Stimulated activated CD8-positive, alpha-beta memory T cell treated with anti-CD3 and anti-CD28 coated beads, Interleukin-7, amount 100 ng/mL, for 24 hours (primary cell): ENCODE measurements around the gene FAM24B.
"Not testable (repeated sequence)": the region's sequence is repeated elsewhere in the genome, so short reads cannot be mapped to it uniquely, and the experiment has no call there.

ENCODE experiments used
- DNase-seq: peaks from one replicate; pipeline ENCODE4 v3.0.0-alpha.2; 2020; ENCODE audit warnings: low read depth

Gene FAM24B, protein sequence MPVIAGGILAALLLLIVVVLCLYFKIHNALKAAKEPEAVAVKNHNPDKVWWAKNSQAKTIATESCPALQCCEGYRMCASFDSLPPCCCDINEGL

DNA sequence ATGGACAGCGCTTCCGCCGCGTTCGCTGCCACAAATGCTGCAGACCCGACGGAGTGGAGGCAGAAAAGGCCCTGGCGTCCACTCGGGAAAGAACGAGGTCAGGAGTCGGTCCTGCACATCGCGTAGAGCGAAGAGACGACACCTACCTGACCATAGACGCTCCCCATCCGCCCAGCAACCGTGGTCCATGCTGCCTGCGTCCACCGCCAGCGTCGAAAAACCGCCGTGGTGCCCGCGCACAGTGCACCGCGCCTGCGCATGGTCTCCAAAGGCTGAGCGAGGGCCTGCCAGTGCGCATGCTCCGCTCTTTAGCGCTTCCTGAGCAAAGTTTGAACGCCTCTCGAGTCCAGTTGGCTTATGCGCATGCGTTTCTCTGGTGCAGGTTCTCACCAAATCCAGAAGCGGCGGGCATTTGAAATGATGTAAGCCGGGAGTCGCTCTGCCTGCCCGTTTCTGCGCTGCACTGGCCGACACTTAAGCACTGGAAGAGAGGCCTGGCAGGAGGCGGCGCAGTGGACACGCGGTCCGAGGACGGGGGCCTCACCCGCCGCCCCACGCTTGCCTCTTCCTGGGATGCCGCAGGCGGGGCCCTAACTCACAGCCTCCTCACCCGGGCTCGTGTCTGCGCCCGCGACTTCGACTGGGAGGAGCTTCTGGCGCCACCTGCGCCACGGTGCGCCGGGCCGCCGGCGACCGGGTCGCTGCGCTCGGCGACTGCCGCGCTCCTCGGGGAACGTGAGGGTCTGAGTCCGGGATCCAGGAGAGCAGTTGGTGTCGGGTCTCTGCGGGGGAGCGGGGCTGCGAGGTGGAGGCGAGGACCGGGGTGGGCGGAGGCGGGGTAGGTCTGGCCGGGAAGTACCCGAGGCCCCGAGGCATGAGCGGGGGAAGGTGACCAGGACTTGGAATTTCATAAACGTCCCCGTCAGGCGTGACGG, at the start of gene FAM24B:
TSS of gene FAM24B (minus strand) at position 243 of the 935 bp plus-strand sequence. CDS start 29,066 bp downstream, outside the sequence.
- peak; percentile 92 for DNase-seq

DNA sequence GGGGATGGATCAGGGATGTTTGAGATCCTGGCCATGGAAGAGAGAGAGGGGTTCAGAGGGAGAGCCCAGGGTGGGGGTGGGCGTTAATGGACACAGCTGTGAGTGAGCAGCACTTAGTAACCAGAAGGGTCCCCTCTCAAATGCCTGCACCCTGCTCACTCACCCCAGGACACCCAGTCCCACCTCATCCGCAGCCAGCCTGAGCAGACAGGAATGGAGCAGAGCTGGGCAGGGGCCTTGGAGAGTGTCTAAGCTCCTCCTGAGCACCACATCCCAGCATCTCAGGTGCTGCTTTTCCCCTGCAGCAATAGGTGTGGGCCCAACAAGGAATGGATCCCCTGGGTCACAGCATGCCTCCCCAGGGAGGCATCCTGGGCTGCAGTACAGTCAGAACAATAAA, 36.3 kb upstream of the FAM24B start:
- no peak for DNase-seq

DNA sequence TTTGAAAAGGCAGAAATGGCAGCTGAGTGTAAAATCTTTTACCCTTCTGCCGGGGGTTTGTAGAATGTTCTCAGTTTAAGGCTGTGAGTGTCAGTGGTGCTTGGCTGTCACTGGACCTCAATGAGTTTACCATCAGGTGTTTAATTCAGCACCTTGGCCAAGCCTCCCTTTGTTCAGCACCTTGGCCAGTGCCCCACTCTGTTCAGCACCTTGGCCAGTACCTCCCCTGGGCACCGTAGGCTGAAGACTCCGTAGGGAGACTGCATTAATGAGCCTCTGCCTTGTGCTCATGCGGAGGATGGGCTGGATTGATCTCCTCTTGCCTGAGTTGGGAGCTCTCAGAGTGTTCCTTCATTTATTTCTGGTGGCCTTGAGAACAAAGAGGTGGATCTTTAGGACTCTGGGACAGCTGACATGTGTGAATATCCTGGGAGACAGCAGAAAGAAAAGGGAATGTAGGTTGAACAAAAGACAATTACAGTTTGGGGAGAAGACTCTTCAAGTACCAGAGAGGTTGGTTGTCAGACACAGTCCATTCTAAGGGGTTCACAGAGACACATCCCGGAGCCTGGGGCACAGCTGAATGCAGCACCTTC, 32.6 kb upstream of the FAM24B start:
- peak; percentile 2 for DNase-seq

DNA sequence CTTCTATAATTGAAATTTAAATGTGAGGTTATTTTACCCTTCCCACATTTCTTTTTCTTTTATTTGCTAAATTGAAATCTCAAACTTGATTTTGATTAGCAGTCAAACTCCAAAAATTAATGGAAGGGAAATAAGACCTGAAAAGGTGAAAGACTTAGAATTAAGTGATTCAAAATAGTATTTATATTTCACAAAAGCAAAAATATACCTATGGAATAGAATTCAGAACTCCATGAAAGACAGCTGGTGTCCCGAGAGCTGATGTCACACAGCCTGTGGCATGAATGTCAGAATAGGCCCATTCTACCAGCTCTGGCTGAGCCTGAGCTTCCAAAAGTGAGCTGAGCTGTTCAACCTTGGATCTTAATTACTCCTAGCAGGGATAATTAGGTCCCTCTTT, 30.9 kb upstream of the FAM24B start, which contains the start of gene FAM24A:
TSS of gene FAM24A (plus strand) at position 301 of the 400 bp plus-strand sequence. CDS start 1,025 bp downstream, outside the sequence.
- DNase-seq: no peak

DNA sequence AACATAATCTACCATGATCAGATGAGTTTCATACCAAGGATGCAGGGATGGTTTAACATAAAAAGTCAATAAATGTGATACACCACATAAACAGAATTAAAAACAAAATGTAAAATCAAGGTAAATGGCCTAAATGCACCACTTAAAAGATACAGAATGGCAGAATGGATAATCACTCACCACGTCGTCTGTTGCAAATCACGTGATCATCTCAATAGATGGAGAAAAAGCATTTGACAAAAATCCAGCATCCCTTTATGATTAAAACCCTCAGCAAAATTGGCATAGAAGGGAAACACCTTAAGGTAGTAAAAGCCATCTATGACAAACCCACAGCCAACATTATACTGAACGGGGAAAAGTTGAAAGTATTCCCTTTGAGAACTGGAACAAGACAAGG, 24.5 kb upstream of the FAM24B start:
- not testable (repeated sequence) for DNase-seq

DNA sequence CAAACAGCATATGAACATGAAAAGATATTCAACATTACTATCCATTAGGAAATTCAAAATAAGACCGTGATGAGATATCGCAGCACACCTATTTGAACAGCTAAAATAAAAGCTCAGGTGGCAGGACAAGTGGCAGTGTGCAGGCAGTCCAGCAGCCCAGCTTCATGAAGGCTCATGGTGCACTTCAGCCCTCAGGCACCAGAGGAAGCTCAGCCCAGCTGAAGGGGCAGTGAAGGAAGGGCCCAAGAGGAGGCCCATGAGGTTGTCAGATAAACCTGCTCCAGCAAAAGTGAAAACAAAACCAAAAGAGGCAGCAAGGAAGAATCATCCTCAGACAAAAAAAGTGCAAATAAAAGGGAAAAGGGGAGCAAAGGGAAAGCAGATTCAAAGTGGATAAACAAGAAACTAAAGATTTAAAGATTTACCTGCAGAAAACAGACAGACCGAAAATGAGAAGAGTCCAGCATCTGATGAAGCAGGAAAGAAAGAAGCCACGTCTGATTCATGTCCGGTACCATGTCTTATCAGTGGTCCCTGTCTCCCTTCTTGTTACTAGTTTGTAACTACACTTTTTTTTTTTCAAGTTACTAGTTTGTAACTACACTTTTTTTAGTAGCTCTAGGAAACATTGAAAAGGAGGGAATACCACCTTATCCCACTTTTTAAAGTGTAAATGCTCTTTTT, 15.0 kb upstream of the FAM24B start:
- no peak for DNase-seq

DNA sequence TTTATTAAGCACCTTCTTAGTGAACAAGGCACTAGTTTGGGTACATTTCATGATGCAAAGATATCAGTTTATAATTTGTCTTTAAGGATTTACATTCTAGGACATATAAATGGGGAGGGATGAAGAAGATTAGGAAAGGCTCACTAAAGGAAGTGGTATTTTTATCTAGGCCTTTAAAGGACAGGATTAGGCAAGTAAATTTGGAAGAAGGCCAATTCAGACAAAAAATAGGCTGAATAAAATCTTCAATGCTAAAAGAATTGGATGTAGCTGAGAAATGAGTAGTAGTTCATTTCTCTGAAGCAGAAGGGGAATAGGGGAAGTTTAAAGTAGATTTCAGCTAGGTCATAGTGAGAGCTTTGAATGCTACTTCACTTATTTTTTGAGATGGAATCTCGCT, 4.8 kb upstream of the FAM24B start:
- no peak for DNase-seq

DNA sequence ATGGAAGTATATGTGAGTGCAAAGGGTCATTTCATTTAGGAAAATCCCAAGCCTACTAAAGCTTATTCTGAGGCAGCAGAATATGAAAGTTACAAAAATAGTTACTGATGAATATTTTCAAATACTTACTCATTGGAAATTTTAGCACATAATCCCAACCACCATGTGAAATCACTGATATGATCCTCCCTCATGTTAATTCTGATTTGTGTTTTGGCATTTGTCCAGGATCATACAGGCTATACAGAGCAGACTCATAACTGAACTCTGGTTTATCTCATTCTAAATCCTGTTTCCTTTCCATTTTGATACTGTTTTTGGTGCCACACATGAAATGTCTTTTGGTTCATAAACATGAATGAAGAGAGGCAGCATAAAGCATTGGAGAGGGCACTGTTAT, 3.4 kb upstream of the FAM24B start:
- DNase-seq: no peak

DNA sequence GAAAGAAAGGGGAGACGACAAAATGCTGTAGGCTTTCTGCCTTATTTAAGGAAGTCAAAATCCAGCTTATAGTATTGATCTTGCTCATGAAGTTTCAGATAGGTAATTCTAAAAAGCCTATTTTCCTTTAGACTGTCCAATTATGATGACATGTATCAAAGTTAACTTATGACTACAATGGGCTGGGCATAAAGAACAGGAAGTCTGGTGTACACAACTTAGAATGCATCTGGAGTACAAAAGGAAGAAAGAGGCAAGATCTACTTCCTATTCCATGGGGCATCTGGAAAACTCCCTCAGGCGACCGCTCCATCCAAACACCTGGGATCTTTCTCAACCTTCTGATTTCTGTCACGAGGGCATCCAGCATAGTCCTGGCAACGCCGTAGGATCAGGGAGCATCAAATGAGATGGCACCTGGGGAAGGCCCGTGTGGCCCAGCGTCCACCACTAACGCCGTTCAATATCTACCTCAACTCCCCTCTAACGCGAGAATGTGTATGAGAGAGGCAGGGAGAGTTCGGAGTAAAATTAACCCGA, 512 bp downstream of the FAM24B start:
- no peak for DNase-seq

DNA sequence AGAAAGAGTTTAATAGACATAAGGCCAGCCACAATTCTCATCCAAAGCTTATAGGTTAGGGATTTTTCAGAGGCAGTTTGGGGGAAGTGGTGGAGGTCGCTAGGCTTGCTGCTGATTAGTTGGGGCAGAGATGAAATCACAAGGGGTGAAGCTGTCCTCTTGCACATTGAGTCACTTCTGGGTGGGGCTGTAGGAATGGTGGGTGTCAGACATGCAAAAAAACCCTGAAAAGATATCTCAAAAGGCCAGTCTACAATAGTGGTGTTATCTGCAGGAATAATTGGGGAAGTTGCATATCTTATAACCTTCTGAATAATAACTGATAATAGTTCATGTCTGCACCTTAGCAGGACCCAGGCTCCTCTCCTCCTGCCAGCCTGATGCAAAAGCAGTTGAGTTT, 2.1 kb downstream of the FAM24B start:
- no peak for DNase-seq

DNA sequence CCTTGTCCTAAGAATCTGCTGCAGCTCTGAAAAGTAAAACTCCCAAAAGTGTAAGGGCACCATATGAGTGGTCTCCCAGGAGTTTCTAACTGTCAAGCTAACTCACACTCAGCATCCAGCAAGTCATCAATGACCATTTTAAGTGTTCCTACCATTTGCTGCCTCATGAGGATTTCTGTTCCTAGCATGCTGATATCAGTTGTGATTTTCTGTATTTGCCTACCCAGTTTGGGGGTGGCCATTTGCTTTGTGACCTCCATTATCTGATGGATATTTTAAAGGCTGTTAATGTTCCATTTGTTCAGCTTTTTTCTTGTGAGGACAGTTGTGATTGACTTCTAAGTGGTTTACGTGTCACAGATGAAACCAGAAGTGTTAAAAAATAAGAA, 2.9 kb downstream of the FAM24B start:
- no peak for DNase-seq

DNA sequence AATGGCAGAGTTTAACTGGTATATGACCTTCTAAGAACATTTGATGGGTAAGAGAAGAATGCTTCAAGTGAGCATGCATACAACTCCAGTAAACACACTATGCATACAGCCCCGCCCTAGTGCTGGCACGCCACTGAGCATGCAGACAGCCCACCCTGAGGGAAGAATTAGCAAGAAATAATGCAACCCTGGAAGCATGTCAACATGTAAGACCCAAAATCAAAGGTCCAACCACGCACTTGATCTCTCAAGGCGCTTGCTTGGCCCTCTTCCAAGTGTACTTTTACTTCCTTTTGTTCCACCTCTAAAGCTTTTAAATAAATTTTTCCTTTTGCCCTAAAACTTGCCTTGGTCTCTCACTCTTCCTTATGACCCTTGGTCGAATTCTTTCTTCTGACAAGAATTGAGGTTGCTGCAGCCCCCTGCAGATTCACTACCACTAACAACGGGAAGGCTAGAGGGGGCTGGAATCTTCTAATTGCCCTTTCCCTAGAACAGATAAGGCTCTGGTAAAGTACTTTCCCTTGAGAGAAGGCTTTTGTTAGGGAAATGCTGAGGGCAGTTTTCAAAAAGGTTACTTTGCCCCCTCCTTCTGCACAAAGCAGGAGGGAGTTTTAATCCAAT, 3.4 kb downstream of the FAM24B start:
- DNase-seq: no peak

DNA sequence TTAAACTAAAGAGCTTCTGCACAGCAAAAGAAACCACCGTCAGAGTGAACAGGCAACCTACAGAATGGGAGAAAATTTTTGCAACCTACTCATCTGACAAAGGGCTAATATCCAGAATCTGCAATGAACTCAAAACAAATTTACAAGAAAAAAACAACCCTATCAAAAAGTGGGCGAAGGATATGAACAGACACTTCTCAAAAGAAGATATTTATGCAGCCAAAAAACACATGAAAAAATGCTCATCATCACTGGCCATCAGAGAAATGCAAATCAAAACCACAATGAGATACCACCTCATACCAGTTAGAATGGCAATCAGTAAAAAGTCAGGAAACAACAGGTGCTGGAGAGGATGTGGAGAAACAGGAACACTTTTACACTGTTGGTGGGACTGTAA, 7.4 kb downstream of the FAM24B start:
- DNase-seq: not testable (repeated sequence)

DNA sequence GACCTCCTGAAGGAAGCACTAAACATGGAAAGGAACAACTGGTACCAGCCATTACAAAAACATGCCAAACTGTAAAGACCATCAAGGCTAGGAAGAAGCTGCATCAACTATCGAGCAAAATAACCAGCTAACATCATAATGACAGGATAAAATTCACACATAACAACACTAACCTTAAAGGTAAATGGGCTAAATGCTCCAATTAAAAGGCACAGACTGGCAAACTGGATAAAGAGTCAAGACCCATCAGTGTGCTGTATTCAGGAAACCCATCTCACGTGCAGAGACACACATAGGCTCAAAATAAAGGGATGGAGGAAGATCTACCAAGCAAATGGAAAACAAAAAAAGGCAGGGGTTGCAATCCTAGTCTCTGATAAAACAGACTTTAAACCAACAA, 10.6 kb downstream of the FAM24B start:
- not testable (repeated sequence) for DNase-seq

DNA sequence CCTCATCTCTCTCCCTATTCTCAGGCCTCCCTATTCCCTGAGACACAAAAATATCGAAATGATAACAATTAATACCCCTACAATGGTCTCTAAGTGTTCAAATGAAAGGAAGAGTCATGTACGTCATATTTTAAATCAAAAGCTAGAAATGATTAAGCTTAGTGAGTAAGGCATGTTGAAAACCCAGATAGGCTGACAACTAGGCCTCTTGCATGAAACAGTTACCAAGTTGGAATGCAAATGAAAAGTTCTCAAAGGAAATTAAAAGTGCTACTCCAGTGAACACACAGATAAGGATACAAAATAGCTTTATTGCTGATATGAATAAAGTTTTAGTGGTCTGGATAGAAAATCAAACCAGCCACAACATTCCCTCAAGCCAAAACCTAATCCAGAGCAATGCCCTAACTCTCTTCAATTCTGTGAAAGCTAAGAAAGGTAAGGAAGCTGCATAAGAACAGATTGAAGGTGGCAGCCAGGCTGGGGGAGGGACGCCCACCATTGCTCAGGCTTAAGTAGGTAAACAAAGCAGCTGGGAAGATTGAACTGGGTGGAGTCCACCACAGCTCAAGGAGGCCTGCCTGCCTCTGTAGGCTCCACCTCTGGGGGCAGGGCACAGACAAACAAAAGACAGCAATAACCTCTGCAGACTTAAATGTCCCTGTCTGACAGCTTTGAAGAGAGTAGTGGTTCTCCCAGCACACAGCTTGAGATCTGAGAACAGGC, 12.5 kb downstream of the FAM24B start:
- not testable (repeated sequence) for DNase-seq

DNA sequence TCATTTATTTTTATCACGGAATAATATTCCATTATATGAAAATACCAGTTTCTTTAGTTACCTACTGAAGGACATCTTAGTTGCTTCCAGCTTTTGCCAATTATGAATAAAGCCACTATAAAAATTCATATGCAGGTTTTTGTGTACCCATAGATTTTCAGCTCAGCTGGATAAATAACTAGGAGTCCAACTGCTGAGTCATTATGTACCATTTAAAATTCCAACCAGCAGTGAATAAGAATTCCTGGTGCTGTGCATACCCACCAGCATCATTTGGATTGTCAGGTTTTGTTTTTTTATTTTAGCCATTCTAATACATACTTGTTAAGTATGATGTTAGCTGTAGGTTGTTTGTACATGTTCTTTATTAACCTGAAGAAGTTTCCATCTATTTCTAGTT, 14.5 kb downstream of the FAM24B start:
- DNase-seq: no peak

DNA sequence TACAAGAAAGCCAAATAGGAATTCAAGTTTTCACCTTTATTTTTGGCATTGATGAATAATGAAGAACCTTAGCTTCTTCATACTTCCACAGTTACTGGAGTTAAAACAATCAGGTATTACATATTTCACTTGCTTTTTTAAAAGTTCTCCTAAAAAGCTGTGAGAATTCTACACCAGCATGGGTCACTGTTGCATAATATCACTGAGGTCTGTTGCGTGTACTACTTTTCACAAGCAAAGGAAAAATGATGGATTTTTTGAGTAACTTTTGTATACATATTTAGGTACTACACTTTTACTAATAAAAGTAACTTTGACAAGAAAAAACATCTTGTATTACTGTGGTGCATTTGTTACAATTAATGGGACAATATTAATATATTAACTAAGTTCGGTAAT, 15.2 kb downstream of the FAM24B start:
- no peak for DNase-seq

DNA sequence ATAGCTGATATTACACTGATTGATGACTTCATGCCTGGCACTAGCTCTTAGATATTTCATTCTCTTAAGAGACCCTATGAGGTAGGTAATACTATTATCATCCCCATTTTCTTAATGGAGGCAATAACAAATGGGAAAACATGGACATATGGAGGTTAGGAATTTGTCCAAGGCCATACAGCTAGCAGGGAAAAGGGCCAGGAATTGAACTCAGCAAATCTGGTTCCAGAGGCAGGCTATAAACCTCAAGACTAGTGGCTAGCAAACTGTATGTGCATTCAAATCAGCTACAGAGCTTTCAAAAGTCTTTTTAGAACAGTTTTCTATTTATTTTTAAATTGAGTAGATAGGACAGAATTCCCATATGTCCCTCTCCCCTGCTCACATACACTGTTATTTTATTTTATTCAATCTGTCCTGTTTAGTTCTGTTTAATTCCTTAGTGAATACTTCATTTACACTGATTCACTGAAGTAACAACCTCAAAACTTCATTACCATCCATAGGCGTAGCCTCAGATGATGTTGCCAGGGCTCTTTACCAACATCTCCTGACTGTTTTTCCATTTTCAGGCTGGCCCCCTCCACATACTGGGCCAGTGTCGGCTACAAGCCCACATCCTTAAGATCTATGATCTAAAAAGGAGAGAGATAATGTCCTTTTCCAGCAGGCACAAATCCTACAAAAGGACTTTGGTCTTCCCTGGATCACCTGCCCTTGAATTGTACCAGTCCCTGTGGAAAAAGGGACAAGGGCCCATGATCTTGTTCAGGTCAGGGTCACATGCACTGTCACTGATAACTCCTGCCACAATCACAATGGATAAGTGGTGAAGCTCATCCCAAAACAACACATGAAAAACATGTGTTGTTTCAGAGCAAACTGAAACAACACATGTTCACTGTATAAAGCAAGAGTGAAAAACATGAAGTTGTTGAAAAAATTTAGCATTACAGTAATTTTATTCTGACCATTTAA, 15.9 kb downstream of the FAM24B start:
- DNase-seq: no peak

DNA sequence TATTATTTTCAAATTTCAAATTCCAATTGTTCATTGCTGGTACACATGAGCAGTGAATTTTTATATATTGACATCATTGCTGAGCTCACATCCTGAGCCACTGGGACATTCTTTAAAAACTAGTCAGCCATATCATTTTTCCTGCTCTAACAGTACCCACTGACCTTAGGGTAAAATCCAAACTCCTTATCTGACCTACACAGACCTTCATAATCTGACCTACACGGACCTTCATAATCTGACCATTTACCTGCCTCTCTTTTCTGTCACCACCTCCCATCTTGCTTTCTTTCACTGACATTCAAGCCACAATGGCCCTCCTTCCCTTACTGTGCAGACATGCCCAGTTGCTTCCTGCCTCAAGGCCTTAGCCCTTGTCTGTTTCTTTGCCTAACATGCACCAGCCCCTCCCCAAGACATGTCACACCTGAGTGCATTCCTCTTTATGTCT, 17.6 kb downstream of the FAM24B start:
- DNase-seq: no peak

DNA sequence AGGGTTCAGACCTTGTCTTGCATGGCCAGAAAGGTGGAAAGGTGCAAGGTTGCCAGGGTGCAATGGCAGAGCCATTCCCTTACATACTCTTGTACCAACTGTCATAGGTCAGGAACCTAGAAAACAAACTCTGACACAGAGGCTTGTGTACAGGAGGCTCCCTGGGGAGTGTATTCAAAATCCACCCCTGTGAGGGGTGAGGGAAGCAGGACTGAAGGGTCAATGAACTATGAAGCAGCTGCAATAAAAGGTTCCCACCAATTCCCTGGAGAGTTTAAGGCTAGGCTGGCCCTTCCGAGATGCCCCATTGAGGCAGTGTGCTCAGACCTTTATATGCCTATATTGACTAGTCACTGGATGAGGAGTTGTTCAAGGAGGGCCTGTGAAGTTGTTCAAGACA, 19.9 kb downstream of the FAM24B start:
- DNase-seq: no peak
